ENCODE measurements around the gene SLC43A1.

DNA sequence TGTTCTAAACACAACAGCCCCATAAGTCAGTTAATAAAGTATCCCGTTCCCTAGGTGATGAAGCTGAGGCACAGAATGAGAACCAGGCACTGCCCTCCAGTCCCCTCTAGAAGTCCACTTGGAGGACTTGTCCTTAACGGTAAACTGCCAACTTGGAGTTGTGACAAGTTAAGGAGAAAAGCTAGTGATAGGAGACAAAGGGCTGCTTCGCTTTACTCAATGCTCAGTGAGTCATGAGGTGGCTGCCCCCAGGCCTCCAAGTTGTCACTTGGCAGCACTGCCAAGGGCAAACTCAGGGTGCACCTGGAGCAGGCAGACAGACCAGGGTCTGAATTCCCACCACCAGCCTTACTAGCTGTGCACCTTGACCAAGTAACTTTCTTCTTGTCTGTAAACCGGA, 13.5 kb downstream of the SLC43A1 start:
- TF ChIP-seq CTCF (IDR thresholded peaks at IDR 0.05) (no peak), POLR2AphosphoS5 (IDR thresholded peaks at IDR 0.05) (no peak), POLR2A (IDR thresholded peaks at IDR 0.05) (no peak), EP300 (IDR thresholded peaks at IDR 0.05) (no peak)
